Inferior parietal cortex (tissue), 1 donor: ENCODE data around the gene COL9A2.

ENCODE experiments used
- DNase-seq: peaks from one replicate; pipeline ENCODE4 v3.0.0-alpha.2; 2016; ENCODE audit errors: extremely low spot score

COL9A2 gene

DNA sequence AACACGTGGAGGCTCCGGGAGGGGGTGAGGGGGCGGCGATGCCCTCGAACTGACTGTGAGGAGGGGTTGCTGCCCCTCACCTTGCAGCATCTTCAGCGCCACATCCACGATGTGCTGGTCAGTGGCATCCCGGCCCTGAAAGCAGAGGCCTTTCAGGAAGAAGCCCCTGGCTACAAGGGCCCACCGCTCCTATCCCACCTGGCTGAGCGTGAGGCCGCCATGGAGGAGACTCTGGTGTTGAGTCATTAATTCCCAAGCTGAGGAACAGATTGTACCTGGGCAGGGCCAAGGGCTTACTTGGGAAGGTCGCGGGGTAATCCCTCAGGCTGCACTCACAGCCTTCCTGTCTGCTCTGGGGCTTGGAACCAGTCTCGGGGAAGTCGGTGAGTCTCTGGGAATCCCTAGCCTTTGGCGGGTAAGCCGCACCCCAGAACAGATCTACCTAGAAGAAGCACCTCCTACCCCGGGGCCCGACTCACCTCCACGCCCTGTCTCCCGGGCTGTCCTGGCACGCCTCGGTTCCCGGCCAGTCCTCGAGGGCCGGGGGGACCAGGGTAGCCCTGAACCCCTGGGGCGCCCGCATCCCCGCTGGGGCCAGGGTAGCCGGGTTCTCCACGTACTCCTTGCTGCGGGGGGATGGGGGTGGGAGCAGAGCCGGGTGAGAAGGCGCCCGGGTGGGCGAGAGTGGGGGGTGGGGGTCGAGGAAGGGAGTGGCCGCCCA lies 13.9 kb downstream of the COL9A2 start:
- DNase-seq, result no peak

DNA sequence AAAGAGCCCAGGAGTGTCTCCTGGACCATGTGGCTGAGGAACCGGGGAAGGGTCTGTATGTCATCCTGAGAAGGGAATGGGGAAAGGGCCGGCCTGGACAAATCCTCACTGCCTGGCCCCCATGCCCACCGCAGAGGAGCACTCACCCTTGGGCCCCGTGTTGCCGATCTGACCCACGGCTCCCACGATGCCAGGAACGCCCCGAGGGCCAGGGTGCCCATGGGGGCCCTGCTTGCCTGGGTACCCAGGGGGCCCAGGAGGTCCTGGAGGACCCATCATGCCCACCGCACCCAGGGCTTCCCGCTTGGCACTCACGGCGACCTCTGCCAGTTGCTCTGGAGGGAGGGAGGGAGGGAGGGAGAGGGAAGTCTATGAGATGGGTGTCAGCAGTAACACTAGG lies 14.6 kb downstream of the COL9A2 start:
- no peak for DNase-seq

DNA sequence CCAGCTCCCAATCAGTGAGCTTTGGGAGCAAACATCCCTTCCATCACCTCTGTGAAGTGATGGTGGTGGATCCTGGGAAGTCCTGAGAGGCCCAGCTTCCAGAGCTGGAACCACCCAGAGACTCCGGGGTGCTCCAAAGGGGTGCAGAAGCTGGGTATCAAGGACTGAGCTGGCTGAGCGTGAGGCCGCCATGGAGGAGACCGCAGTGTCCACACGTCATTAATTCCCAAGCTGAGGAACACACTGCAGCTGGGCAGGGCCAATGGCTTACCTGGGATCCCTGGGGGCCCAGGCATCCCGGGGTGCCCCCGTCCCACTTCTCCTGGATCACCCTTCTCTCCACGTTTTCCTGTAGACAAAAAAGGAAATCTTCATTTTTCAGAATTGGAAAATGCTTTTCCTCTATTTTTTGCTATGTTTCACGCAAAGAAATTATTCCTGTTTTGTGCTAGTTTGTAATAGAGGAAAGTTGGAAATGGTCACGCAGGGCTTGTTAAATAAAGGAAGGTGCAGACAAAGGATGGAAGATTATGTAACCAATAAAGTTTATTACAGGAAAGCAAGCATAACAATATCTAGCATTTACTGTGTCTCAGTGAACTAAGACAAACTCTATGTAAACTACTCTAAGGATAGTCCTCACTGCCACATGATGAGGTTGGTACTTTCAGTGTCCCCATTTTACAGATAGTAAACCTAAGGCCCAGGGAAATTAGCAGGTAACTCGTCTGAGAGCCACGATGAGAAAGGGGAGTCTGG lies 15.4 kb downstream of the COL9A2 start:
- DNase-seq, result no peak

DNA sequence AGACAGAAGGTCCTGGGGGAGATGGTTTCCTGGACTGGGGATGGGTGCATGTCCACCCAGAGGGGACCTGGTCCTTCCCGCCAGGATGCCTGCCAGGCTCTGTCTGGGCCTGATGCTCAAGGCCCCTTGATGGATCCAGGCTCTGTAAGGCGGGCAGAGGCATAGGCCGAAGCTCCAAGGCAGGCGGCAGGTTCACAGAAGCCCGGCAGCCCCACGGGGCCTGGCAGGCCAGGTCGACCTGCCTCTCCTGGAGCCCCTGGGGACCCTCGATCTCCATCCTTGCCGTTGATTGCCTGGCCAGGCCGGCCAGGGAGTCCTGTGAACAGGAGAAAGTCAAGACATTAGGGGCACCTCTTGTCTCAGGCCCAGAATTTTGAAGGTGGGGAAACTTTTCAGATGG lies 16.0 kb downstream of the COL9A2 start:
- no peak for DNase-seq

DNA sequence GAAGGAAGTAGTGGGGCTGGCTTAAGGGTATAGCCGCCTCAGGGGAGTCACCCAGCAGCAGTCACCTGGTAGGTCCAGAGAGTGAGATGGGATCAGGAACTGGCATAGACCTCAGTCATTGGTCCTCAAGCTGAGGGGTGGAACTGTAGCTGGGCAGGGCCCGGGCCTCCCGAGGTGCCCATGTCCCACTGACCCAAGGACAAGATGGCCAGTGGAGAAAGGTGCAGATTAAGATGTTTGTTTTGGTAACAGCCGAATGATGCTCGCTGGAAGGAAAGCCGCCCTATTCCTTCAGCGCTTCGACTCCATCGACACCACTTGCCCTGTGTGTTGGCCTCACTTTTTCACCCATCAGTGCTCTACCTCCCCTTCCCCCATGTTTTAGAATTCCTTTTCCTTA lies 16.4 kb downstream of the COL9A2 start:
- no peak for DNase-seq

DNA sequence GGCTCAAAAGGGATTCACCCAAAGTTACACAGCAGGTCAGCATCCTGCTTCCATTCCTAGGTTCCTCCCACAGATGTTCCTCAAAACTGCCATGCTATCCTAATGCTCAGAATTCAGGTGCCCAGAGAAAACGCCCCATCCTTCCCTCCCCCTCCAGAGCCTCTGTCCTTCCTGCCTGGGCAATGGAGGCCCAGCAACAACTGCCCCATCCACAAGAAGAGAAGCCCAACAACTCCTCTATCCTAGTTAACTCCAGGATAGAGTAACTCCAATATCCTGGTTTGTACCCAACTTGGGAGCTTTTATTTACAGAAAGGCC lies 16.9 kb downstream of the COL9A2 start:
- no peak for DNase-seq

DNA sequence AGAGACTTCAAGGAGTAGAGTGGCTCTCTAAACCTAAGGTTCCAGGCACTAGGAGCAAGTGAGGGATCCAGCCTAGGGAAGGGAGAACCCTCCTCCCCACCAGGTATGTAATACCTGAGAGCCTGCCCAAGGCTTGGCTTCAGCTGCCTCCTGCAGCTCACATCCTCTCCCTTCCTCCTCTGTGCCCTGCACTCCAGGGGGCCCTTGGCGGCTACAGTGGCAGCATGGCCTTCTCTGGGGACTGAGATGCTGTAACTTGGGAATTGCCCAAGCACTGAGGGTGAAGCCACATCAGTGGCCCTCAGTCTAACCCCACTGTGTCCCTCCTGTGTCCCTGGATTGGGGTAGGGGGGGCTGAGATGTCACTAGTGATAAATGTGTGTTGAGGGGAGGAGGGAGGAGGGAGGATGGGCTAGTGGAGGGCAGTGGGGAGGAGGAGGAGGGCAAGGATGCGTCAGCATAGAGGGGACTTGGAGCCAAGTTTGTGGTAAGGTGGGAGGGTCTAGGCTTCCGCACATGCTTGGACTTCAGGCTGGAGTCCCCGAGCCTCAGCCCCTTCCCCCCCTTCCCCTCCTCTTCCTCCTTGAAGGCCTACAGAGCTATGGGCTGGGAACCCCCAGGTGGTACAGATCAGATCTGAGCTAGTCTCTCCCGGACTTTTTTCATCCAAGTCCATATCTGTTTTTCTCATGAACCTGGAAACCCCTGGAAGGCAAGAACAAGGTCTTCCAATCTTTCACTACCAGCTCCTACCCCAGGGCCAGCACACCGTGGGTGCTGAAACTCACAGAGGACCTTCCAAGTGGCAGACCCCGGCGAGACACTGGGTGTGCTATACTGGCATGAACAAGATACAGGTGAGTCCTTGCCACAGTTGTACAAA lies 17.5 kb downstream of the COL9A2 start:
- DNase-seq, result no peak

DNA sequence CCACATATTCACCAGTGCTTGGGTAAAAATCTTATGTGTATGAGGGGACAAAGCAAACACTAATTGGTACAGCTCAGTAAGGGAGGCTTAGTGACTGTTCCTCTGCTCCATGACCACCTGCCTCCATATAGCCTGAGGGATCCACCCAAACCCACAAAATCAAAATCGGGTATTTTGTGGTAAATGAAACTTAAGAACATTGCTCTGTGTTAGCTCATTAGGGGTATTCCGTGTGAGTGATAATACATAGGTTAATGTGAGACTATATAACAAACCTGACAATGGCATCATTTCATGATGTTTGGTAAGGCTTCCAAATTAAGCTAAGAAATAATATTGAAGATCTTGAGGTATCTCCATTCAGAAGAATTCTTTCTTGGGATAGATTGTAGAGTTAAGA lies 25.8 kb downstream of the COL9A2 start:
- no peak for DNase-seq

DNA sequence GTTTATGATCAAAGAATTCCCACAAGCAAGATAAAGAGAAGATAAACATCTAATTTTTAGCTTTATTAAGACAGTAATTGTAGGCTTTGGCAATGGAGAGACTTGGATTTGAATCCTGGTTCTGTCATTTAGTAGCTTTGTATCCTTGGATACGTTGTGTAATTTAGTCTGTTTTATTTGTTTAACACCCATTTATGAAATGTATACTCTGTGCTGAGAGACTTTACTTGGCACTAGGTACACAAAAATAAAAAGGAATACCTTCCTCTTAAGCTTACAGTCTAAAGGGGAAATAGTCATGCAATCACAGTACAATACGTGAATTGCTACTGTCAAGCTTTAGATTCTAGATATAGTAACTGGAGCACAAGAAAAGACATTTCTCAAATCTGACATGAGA lies 35.2 kb downstream of the COL9A2 start:
- DNase-seq, result no peak

DNA sequence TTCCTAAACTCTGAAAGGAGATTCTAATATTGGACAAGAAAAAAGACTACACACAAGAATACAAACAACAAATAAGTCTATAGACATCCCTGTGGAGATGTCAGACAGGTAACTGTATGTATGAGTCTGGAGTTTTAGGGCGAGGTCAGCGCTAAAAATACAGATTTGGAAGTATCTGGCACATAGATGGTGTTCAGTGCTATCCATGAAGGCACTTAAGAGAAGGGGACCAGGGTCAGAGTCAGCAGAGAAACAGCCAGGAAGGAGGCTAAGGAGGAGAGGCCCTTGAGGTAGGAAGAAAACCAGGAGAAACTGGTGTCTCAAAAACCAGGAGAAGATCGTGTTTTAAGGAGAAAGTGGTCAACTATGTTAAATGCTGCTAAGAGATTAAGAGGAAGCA lies 41.0 kb downstream of the COL9A2 start:
- no peak for DNase-seq

DNA sequence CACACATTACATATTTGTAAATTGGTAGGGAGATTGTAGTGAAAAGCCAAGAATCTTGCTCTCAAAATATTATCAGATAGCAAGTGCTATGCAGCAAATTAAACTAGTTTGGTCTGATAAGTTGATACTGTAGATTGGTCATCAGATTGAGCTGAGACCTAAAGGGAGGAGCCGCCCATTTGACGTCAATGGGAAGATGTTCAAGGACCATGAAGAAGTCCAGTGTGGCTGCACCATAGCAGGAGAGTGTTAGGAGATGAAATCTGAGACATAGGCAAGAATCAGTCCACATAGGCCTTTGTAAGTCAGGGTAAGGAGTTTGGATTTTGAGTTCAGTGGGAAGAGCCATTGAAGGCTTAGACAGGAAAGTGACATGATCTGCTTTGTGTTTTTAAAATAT lies 42.8 kb downstream of the COL9A2 start:
- no peak for DNase-seq

DNA sequence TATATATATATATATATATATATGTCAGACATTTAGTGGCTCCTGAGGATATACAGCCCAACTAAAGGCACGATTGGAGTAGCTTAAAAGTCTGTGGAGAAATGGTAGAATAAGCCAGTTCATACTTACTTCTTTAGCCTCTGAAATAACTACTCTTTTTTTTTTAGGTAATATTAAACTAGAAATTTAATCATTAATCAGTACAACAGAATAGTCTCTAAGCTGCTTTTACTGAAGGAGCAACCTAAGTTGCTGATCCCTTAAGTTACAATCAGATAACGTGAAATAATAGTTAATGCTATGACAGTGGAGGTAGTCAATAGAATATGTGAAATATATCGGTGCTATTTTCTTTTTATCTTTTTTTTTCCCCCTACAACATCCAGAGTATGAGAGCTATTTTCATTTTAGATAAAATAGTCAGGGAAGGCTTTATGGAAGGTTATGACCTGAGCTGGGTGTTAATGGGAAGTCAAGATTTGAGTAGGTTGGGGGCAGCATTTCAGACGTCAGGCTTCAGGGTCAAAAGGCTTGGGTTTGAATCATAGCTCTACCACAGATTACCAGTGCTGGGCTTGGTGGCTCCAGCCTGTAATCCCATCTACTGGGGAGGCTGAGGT lies 43.4 kb downstream of the COL9A2 start:
- DNase-seq, result no peak

DNA sequence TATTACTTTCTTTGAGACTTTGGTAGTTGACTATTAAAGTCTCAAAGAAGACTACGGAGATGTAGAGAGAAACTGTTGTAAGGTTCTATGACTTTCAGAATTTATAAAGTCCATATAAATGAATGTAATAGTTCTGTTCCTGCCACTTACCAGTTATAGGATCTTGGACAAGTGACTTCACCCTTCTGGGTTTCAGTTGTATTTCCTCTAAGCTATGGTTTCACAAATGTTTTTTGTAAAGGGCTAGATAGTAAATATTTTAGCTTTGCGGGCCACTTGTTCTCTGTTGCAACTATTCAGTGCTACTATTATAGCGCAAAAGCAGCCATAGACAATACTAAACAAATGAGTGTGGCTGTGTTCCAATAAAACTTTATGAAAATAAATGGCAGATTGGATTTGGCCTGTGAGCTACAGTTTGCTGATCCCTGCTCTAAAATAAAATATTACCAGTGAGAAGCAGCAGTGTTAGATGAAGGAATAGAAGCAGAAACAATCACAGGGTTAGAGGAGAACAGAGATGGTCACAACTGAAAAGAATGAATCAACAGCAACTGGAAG lies 44.4 kb downstream of the COL9A2 start:
- DNase-seq, result no peak

DNA sequence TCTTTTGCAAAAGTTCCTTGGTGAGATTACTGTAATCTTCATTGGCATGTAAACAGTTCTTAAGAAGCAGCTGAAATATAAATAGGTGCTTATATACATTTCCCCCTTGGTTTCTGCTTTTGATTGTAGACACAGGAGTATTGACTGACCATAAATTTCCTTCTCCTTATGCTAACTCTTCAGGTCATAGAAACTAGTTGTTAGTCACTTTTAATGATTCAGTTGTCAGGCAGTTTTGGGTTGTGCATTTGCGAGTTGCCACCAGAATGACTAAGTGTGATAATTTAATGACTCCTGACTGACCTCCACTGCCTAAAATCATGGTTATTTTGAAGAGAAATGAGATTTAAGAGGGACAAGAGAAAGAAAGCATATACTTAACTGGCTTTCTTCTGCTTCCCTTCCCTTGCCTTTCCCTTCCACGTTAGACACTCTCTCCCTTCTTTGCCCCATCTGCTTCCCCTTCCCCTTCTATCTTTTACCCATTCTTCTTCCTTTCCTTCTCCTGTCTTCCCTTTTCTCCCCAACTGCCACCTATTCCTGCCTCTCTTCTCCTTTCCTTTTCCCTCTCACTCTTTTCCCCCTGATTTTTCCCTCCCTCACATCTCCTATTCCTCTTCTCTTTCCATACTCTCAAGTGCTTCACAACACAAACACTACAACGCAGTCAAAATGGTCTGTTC lies 46.8 kb downstream of the COL9A2 start:
- no peak for DNase-seq

DNA sequence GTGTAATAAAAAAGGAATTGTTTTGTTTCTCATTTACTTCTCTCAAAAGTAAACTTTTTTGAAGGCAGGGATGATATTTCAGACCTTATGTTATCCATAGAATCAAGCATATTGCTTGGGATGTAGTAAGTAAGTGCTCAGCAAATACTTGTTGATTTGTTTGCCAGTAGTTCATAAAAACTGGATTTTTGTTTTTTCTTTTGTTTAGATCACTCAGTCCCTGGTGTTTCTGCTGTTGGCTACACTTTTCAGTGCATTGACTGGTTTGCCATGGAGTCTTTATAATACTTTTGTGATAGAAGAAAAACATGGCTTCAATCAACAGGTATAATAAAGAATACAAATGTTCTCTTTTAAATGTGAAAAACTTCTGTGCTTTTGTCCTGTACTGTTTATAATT lies 48.9 kb downstream of the COL9A2 start:
- DNase-seq, result no peak

DNA sequence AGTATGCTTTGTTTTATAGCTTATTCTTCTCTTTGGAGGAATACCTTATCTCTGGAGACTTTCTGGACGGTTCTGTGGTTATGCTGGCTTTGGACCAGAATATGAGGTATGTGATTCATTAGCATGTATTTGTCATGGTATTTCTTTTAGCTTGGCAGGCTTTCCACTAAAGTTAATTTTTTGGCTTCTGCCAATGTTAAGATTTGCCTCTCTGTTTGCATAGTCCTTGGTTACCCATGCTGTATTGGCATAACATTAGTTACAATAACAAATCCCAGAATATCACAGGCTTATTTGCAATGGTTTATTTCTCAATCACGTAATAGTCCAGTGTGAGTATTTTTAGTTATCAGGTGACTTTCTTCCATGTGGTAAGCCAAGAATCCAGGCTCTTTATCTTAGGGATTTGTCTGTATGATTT lies 49.3 kb downstream of the COL9A2 start:
- DNase-seq, result no peak

DNA sequence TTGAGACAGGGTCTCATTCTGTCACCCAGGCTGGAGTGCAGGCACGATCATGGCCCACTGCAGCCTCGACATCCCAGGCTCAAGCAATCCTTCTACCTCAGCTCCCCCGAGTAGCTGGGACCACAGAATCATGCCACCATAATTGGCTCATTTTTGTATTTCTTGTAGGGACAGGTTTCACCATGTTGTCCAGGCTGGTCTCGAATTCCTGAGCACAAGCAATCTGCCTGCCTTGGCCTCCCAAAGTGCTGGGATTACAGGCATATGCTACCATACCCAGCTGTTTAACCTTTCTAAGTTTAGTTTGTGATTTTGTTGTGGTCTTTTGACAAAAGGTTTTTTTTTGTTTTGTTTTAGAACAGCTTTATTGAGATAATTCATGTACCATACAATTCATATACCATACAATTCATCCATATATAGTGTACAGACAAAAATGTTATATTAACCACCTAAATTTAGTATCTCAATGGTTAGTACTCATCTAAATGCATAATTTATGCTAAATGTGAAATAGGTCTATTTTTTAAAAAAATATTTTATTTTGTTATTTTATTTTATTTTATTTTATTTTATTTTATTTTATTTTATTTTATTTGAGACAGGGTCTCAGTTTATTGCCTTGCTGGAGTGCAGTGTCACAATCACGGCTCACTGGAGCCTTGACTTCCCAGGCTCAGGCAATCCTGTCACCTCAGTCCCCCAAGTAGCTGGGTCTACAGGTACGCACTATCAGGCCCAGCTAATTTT lies 50.1 kb downstream of the COL9A2 start:
- no peak for DNase-seq

DNA sequence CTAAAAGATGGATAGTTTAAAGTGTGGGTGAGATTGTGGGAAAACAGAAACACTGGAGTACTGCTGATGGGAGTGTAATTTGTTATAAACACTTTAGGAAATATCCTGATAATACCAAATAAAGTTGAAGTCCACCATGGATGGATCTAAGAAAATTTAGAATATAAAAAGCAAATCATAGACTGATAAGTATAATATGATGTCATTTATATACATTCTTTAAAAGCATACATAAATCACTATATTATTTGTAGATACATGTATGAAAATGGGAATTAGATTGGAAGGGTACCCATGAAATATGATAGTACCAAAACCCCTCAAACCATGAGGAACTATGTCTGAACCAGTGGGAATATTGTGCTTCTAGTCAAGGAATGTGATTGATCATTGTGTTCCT lies 51.2 kb downstream of the COL9A2 start:
- no peak for DNase-seq

DNA sequence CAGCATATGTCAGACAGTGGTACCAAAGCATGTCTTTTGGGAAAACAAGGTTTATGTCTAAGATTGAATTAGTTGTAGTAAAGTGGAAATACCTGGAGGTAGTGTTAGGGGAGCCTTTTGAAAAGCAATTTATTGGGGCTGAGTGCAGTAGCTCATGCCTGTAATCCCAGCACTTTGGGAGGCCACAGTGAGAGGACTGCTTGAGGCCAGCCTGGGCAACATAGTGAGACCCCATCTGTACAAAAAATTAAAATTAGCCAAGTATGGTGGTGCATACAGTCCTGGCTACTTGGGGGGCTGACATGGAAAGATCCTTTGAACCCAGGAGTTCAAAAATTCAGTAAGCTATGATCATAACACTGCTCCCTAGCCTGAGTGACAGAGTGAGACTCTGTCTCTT lies 51.8 kb downstream of the COL9A2 start:
- DNase-seq, result no peak

DNA sequence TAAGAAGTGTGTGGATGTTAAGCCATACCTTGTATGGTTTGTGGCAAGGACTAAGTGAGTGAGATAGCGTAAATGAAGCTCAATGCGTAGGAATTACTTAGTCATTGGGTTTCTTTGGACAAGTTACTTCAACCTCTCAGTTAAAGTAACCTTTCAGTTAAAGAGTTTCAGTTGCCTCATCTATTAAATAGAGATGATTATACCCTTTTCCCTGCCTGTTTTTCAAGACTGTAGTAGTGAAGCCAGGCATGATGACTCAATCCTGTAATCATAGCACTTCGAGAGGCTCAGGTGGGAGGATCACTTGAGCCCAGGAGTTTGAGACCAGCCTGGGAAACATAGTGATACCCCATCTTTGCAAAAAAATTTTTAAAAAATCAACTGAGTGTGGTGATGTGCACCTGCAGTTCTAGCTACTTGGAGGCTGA lies 52.7 kb downstream of the COL9A2 start:
- DNase-seq, result no peak

DNA sequence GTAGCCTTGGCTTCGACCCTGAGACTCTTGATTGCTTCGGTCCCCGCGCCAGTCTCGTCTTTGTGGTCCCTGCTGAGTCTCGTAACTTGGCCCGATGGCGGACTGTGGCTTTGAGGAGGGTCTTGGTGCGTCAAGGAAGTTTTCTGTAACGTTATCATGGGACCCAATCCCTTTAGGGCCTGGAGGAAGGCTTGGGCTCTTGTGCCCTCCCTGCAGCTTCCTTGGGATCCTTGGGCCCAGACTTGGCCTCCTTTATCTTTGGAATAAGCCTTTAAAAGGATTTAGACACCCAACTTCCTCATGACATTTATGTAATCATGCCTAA lies 58.7 kb downstream of the COL9A2 start:
- no peak for DNase-seq
